C4-2B (cell line): ENCODE measurements around the gene CHPF.
A peak's percentile ranks its signal among the peaks of the same experiment; 100 is the strongest.

Experiments used
- H3K27ac ChIP-seq: fragments of 450-650 bp; 2 replicates; pipeline ENCODE4 v1.5.1; 2017
- CTCF ChIP-seq: fragments of 450-650 bp; conservative IDR thresholded peaks from 2 replicates; pipeline ENCODE4 v1.5.1; 2017; ENCODE audit warnings: mild to moderate bottlenecking
- ZFX ChIP-seq: fragments of 450-650 bp; IDR thresholded peaks from 2 replicates; pipeline ENCODE4 v1.6.1; 2017

CHPF gene

GRCh38 chr2:219512524-219513216 is 30.9 kb downstream of the CHPF start:
- no peak overlapping the region for H3K27ac ChIP-seq
- TF ChIP-seq CTCF: no peak
- TF ChIP-seq ZFX: no peak

- TF ChIP-seq ZFX (no peak), CTCF (no peak)
- no peak overlapping the region for H3K27ac ChIP-seq
These were observed 31.9 kb downstream of the CHPF start for GRCh38 chr2:219511547-219512325.

GRCh38 chr2:219510512-219511135 is 33.0 kb downstream of the CHPF start:
- TF ChIP-seq CTCF: no peak
- TF ChIP-seq ZFX: no peak
- H3K27ac ChIP-seq: no peak overlapping the region

- no peak for TF ChIP-seq ZFX
- TF ChIP-seq CTCF: peak; percentile 79
- no peak overlapping the region for H3K27ac ChIP-seq
These were observed 33.7 kb downstream of the CHPF start for GRCh38 chr2:219509780-219510511.

GRCh38 chr2:219508971-219509779 is 34.4 kb downstream of the CHPF start:
- TF ChIP-seq CTCF (no peak), ZFX (no peak)
- H3K27ac ChIP-seq: no peak overlapping the region

- H3K27ac ChIP-seq: no peak overlapping the region
- TF ChIP-seq ZFX: no peak
- no peak for TF ChIP-seq CTCF
These were observed 35.2 kb downstream of the CHPF start for GRCh38 chr2:219508444-219508734.
